NCI-H510A treated with DMSO at 0.1 percent for 48 hours (cell line): ENCODE measurements around the gene LRRC14B.
A peak's percentile ranks its signal among the peaks of the same experiment; 100 is the strongest.

ENCODE experiments used
- DNase-seq: peaks from one replicate; lab custom pipeline; 2025; lab: John Stamatoyannopoulos, UW

Gene LRRC14B

DNA sequence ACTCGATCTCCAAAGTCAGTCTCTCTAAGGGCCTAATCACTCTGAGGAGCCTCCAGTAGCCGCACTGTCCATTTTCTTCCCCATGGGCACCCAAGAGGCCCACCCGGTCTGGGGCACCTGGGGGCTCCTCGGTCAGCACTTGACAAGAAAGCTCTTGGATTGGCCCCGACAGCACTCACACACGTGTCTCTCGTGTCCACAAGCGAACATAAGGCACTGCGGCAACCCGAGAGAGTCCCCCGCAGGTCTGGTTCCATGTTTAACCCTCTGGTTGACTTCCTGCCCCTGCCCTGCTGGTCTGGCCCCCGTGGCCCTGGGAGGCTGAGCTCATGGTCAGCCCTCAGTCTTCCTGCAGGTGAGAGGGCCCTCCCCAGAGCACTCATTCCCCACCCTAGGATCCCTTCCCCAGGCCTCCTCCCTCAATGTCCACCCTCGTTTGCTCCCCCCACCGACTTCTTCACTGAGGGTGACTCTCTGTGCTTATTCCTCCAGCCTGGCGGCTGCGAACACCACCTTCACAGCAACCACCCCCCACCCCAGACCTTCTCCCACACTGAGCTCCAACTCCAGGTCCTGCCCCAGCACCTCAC lies 16.3 kb upstream of the LRRC14B start:
- no peak for DNase-seq

DNA sequence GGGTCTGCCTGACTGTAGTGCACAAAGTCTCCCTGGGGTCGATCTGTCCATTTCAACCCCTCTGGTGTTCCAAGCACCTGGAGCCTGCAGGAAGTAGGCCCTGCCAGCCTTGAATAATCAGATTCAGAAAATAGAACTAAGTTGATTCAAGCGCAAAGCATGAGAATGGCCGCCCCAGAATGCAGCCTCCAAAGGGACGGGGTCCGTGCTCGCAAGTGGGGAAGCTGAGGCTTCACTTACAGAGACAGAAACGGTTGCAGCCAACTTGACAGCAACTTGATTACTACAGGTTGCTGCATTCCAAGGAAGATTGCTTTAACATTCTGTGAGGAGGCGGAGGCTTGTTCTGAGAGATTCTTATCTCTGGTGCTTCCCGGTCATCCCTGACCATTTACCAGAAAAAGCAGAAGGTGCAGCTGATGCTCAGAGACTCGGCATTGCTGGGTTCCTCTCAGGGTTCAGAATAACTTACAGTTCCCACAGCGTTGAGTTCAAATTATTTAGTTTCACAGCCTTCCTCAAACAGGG lies 14.9 kb upstream of the LRRC14B start:
- no peak for DNase-seq

DNA sequence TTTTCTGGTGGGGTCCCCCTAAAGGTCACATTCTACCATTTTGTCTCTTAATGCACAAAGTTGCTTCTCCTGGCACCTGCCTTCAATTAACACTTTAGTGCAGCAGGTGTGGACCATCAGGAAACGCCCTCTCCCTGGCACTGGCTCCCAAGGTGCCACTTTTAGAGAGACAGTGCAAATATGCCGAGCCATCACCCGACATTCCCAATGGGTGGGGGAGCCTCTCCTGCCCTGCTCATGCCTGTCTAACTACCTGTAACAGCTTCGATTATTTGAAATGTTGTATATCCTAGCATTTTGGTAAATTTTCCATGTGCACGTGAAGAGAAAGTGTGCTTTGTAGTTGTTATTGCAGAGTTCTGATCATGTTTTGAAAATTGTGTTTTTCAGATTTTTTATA lies 13.2 kb upstream of the LRRC14B start:
- DNase-seq = peak; percentile 55

DNA sequence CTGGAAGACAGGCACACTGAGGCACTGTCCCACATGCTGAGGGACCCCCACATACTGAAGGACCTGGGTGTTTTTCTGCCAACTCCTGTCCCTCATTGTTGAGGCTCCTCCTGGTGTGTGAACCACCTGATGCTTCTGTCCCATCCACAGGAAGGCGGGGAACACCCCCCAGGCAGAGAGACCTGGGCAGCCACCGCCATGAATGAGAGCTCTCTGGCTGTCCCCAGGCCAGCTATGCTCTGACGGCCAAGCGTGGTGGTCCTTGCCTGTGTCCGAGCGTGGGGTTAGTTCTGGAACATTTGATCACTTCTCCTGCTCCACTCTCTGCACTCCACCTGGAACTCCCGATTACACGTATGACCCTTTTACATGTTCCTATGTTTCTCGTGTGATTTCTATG lies 11.9 kb upstream of the LRRC14B start:
- no peak for DNase-seq

DNA sequence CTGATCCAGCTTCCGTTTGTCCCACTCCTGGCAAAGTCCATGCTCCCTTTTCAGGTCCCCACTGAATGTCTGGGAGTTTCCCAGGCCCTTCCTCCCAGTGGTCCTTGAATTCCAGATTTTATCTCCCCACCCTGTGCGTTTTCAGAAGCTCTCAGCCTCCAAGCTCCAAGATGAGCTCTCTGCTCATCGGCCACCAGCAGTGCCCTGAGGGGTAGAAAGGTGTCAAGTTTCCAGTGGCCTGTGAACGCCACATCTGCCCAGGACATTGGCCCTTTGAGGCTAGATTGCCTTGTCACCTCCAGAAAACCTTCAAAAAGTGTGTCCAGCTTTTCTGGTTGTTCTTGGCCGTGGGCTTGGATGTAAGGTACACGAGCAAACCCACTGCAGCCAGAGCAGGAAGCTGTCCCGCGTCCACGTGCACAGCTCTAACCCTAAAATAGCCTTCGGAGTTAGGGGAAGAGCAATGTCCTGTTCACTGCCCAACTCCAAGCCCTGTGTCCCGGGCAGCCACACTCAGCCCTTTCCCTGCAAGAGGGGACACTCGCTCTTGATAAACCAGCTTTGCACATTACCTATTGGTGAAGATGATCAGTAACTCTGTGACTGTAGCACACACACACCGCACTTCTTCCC lies 10.9 kb upstream of the LRRC14B start:
- DNase-seq = no peak

DNA sequence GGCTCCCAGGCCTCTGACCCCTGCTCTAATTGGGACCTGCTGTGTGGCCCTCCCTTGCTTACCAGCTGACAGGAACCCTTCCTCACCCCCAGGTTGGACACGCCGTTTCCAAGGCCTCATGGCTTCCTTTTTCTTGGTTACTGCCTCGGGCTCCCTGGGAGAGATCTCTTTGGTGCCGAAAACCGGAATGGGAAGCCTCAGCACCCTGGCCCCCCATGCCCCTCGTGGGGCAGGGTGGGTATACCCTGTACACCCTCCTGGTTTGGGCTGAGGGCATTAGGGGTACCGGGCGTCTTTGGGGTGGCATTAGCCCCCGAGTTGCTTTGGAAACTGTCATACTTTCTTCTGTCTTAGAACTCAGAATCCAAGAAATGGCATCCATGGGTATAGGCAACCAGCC lies 10.1 kb upstream of the LRRC14B start:
- DNase-seq = no peak

DNA sequence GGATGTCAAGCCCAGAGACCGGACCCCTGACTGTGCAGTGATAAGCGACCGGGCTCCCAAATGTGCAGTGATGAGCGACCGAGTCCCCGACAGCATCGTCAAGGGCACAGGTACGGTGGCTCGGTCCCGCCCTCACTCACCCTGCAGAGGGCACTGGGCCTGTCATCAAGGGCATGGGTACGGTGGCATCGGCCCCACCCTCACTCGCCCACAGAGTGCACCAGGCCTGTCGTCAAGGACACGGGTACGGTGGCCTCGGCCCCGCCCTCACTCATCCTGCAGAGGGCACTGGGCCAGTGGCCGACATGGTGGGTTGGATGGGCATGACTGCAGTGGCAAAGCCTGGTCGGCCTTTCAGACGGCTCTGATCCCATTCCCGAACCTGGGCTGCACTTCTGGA lies 9.7 kb upstream of the LRRC14B start:
- DNase-seq = no peak

DNA sequence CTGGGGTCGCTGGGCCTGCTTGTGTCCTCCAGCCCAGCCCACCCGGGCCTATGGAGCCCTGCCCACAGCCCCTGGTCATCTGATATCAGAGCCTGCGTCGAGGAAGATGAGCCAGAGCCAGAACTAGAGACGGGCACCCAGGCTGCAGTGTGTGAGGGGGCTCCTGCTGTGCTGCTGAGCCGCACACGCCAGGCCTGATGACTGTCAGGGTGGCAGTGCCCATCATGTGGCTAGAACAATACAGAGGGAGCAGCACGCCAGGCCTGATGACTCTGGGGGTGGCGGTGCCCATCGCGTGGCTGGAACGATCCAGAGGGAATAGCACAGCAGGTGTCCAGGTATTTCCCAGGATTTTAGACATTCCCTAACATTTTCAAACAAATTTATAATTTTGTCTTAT lies 9.2 kb upstream of the LRRC14B start:
- no peak for DNase-seq

DNA sequence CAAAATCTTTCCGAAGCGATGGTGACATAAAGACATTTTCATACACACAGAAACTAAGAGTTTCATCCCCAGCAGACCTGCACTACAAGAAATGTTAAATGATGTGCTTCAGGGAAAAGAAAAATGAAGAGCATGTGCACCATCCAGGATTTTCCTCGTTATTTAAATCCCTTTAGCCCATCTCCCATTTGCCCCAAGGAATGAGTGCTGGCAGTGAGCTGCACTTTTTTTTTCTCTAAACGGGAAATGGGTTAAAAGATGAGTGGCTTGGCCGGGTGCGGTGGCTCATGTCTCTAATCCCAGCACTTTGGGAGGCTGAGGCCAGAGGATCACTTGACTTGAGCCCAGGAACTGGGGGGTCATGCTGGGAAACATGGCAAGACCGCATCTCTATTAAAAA lies 6.8 kb upstream of the LRRC14B start:
- DNase-seq = no peak

DNA sequence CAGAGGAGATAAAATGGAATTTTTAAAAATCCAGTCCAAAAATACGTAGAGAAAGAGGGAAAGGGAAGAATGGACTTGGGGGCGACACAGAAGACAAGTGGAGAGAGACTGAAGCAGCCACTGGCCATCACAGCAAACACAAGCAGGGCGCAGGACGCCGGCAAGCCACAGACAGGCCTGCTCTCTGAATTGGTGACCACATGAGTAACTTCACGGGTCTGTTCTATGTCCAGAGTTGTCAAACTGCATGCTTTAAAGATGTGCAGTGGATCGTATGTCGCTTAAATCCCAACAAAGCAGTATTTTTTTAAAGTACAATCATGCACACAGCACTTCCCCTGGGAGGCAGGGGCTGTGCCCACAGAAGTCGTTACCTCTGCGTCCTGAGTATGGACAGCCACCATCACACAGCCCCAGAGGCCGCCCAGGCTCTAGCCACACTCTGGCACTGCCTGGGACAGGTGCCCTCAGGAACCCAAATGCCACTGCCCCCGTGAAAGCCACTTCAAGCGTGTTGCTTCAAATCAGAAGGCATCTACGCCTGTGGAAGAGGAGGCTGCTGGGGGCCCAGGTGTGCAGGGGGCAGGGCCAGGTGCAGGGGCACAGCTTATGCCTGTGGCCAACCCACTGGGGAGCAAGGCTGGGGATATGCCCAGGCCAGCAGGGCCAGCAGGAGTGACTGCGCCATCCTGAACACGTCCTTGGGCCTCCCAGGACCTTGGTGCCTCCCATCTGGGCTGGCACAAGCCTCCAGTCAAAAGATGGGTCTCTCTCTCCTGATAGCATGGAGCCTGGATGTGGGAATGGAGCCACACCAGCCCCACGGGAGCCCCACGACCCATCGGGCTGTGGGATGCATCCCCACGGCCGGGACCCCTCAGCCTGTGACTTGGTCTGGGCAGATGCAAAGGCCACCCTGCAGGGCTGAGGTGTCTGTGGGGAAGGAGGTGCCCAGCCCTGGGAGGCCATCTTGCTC lies 5.9 kb upstream of the LRRC14B start:
- no peak for DNase-seq

DNA sequence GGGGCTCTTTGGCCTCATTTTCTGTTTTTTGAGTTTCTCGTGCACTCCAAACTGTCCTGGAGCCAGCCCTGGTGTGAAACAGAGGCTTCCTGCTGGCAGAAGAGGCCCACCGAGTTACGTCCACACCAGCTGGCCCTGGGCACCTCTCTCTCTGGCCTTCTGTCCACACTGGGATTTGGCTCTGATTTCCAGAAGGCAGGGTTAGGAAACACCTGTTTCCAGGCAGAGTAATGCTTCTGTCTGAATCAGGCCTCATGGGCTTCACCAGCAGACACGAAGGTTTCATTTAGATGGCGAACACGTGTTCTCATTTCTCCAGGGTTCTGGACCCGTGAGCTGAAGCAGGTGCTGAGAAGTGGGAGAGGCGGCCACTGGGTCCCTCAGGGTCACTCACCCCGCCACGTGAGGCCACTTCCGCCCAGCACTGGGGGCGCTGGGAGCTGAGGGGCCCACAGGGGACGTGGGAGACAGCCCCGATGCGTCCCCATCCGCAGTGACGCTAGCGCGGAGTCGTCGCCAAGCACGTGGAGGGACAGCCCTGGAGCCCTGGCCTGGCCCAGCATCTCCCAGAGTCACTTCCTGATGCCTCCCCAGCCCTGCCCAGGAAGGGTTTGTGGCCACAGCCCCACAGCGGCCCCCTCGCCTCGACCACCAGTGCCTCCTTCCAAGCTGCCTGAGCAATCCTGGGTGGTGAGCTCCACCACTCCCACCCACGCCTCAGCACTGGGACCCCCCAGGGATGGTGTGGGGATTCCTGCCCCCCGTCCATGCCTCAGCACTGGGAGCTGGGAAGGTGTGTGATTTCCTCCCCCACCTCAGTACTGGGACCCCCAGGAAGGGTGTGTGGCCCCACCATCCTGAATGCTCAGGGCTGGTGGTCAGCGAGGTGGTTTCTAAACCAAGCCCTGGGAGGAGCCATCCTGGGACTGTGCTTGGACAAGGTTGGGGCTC lies 4.9 kb upstream of the LRRC14B start:
- DNase-seq = no peak

DNA sequence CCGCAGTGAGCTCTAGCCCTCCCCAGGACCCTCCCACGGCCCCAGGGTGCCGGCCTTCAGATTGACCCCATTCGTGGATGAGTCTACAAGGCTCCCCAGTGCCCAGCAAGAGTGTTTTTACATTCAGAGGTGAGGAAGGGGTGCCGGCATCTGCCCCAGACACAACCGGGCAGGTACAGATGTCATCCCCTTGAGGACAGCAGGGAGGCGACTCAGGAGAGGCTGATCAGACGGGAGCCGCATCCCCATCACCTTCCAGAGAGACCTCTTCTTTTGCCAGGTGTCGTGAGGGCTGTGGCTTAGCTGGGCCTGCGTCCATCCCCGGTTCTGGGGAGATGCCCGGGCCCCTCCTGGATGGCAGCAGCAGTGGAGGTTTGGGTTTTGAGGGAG lies 4.3 kb upstream of the LRRC14B start:
- DNase-seq = no peak

DNA sequence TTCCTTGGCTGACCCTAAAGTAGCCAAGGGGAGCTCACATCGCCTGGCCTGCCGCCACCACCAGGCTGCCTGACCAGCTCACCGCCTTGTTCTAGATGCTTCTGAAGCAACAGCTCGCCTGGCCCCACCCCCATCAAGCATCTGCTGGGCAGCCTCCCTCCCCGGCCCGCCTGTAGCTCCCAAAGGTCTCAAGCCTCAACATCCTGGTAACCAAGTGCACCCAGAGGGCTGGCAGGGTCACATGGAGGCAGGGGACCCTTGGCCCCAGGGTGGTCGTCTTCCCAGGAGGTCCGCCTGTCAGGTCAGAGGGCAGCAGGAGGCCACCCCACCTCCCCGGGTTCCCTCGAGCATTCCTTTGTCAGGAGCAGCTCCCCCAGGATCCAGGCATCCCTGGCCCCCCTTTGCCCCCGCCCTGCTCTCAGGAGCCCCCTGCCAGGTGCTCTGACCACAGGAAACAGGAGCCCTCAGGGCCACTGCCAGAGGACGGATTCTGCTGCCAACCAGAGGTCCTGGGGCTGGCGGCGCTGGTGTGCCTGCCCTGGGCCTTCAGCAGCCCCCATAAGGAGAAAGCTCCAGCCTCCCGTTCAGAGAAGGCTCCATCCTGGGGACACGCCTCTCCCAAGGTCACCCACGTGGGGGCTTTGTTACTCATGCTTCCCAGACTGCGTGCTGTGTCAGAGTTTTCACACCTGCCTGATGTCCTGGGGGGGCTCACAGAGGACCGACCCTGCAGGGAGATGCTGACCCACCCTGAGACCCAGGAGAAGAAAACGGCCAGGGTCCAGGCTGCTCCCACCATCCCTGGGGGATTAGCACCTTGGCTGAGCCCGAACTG lies 3.5 kb upstream of the LRRC14B start:
- no peak for DNase-seq

DNA sequence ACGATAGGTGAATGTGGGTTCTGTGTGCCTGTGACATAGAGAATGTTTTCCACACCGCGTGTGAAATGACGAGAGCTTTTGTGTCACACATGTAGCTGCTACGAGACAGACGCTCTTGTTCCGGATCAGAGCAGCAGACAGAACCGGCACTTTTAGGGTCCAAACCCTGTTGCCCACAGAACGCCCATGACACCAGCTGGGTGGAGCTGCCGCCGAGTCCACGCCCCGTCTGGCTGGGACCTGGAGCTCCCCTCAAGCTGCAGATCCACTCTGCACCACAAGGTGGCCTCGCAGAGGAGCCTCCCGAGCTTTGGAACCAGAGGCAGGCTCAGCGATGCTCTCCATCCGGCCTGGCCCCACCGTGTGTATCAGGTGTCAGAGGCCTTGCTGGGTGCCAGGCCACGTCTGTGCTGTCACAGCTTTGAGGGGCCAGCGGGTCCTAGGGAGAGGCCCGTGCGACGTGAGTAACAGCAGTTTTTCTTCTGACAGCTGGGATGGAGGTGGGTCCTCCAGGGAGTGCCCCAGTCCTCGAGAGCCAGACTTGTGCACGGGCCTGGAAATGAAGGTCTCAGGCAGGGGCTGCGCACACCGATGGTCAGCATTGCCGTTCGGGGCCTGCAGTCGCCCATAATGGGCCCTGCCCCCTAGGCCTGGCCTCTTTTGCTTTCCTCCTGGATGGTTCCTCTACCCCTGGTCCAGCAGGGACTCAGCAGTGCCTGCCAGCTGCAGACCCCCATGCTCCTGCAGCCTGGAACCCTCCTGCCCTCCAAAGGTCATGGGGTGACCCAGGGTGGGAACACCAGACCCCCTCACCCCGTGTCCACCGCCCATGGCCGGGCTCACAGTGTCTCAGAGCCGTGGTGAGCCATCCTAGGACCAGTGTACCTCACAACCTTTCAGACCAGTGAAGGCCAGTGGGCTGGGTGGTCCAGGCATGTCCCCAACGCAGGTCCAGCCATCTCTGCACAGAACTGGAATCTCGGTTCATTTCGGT lies 2.5 kb upstream of the LRRC14B start:
- peak; percentile 99 for DNase-seq

DNA sequence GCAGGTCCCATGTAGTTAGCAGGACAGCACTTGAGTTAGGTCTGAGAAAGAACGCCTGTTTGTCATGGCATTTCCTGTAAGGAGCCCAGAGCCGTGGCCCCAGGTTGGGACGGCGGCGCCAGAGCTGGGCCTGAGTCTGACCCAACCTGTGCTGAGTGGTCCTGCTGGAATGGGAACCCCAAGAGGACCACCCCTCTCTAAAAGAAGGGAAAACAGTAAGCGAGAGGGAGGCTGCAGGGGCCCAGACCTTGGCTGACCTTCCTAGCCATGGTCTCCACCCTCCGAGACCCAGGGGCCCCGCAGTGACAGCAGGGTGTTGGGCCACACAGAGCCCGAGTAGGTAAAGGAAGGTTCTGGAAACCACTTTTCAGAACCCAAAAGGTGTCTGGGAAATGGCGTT lies 1.8 kb upstream of the LRRC14B start:
- DNase-seq = no peak

DNA sequence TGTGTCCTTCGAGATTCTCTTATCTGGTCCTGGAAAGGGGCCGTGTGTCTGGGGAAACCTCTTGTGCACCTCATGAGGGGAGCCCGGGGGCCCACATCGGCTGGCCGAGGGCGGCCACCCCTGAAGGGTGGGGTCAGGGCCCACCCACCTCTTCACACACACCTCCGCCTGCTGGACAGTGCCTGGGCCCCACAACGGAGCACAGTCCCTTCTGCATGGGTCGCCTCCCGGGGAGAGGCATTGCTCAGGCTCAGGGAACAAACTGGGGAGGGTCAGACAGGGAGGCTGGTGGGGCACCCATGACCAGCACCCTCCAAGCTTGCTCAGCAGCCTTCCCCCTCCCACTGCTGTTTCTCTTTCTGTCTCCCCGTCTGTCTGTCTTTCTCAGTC lies 1.3 kb upstream of the LRRC14B start:
- DNase-seq = no peak

DNA sequence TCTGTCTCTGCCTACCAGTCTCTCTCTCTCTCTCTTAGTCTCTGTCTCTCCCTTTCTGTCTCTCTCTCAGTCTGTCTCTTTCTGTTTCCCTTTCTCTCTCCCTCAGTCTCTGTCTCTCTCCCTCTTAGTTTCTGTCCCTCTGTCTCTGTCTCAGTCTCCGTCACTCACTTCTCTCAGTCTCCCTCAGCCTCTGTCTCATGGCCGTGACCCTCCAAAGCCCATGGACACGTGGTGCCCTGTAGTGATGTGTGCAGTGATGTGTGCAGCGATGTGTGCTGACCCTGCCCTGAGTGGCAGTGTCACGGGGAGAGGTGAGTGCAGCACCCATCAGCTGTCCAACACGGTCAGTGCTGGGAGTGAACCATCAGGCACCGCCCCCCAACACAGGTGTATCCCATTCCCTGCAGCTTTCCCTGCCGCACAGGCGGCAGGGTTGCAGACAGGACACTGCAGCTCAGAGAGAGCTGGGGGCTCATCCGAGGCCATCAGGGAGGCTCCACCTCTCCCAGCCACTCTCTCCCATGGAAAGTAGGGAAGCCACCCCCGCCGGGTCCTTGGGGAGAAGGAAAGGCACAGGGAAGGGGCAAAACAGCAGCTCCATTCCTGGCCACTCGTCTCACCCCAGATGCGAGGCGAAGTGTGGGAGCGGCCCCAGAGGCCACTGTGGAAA lies 794 bp upstream of the LRRC14B start:
- no peak for DNase-seq

DNA sequence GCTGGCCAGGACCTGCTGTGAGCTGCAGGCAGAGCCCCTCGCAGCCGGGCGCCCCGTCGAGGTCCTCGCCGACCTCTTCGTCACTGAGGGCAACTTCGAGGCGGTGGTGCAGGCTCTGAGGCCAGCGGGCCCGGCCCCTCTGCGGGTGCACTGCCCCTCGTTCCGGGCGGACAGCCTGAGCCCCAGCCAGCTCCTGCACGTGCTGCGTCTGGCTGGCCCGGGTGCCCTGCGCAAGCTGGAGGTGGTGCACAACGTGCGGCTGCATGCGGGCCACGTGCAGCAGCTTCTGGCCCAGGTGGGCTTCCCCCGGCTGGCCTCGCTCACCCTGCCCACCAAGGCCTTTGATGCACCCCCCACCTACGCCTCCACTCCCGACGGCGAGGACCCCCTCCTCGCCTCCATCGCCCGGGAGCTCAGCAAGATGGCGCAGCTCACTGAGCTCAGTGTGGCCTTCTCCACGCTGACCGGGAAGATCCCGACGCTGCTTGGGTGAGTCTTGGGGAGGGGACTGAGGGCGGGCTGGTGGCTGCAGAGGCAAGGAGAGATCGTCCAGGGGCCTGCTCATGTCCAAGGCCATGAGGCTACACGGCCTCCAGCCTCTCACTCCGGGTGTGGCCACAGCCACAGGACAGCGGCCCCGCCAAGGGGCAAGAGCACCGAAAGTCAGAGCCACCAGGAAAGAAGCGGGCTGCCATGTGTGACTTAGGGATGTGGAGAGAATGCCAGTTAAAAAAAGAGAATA lies 825 bp downstream of the LRRC14B start:
- no peak for DNase-seq

DNA sequence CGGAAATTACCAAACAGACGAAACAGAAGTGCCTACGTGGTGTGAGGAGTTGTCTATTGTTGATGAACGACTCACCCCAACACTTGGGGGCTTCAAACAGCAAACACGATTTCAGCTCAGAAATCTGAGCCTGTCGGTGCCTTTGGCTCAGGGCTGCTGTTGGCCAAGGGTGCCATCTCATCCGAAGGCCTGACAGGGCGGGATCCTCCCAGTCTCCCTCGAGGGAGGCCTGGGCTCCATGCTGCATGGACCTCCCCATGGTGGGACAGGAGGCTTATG lies 1.3 kb downstream of the LRRC14B start:
- DNase-seq = no peak
